Endothelial cell of umbilical vein (primary cell): ENCODE data around the gene MED27. TPM values are rescaled to one million over a fixed set of nuclear protein-coding genes. Genes with fewer than 3 reads are reported as not detected.

Experiments used
- BruUV-seq: library from RNA; stranded (reverse); fragments of 400-500 nt; replicated peaks from 2 replicates; lab custom pipeline; 2021; lab: Mats Ljungman, UMichigan
- CTCF ChIA-PET: fragments of 300-600, 350-600 bp; sonication (Branson Sonifier 250); formaldehyde crosslinking; loops from one replicate; lab custom pipeline; 2021; ENCODE audit warnings: antibody characterized with exemption, inconsistent platforms; lab: Charles Lee
- POLR2A ChIA-PET: fragments of 300-600, 350-600 bp; sonication (Branson Sonifier 250); formaldehyde crosslinking; loops from one replicate; lab custom pipeline; 2021; ENCODE audit warnings: antibody characterized with exemption, inconsistent platforms; lab: Charles Lee
- DNase-seq: peaks from one replicate; pipeline ENCODE4 v3.0.0-alpha.2; 2011; ENCODE audit warnings: low read depth, low spot score
- FAIRE-seq: peaks from 2 replicates; lab custom pipeline; 2011; peaks lifted over from hg19 to GRCh38; lab: Jason Lieb, UNC
- H2AFZ ChIP-seq: 2 replicates; pipeline ENCODE4 v1.6.0; 2012; ENCODE audit warnings: low read depth, low read length, control low read depth, inconsistent platforms
- H3K27ac ChIP-seq: 2 replicates; pipeline ENCODE4 v1.5.1; 2011; ENCODE audit warnings: low read depth, mild to moderate bottlenecking, control low read depth, low read length, moderate library complexity; ENCODE audit not compliant: insufficient read depth
- H3K27me3 ChIP-seq, 2 experiments: 2 replicates each; pipeline versions ENCODE4 v1.6.0 to v1.6.1; 2011; ENCODE audit warnings: low read length in 2 of 2, mixed read lengths in 1 of 2; ENCODE audit not compliant: control insufficient read depth in 2 of 2, insufficient read depth in 2 of 2
- H3K36me3 ChIP-seq, 2 experiments: 2 replicates in 1 of 2; 3 replicates in 1 of 2; pipeline ENCODE4 v1.5.1; 2011; ENCODE audit warnings: low read length in 2 of 2, mild to moderate bottlenecking in 1 of 2, moderate library complexity in 1 of 2; ENCODE audit not compliant: control insufficient read depth in 2 of 2, insufficient read depth in 2 of 2; ENCODE audit errors: extremely low read depth in 1 of 2
- H3K4me1 ChIP-seq: 3 replicates; pipeline ENCODE4 v1.5.1; 2011; ENCODE audit warnings: mild to moderate bottlenecking, low read length; ENCODE audit not compliant: control insufficient read depth, insufficient read depth; ENCODE audit errors: extremely low read depth
- H3K4me2 ChIP-seq: 2 replicates; pipeline ENCODE4 v1.6.1; 2011; ENCODE audit warnings: low read length, control low read depth, mixed read lengths; ENCODE audit not compliant: insufficient read depth
- H3K4me3 ChIP-seq, 3 experiments: fragments of 200-600 bp in 1 of 3; sonication (generic), shearing (Covaris generic) in 1 of 3; replicated peaks in 1 of 3; 2 replicates each; pipeline ENCODE4 v1.5.1; 2011 to 2016; ENCODE audit warnings: control low read depth in 3 of 3, low read length in 3 of 3, mild to moderate bottlenecking in 2 of 3, inconsistent platforms in 1 of 3, low read depth in 1 of 3, moderate library complexity in 1 of 3; ENCODE audit not compliant: insufficient read depth in 1 of 3
- H3K79me2 ChIP-seq: 2 replicates; pipeline ENCODE4 v1.6.0; 2012; ENCODE audit warnings: low read length, inconsistent platforms; ENCODE audit not compliant: control insufficient read depth, insufficient read depth
- H3K9ac ChIP-seq: replicated peaks from 2 replicates; pipeline ENCODE3; 2011; ENCODE audit warnings: low read length, control low read depth; ENCODE audit not compliant: insufficient read depth; ENCODE audit errors: extremely low read depth
- H3K9me1 ChIP-seq: replicated peaks from 3 replicates; pipeline ENCODE4 v1.6.0; 2011; ENCODE audit warnings: mild to moderate bottlenecking, low read length; ENCODE audit not compliant: control insufficient read depth, insufficient read depth; ENCODE audit errors: extremely low read depth
- H3K9me3 ChIP-seq: replicated peaks from 2 replicates; pipeline ENCODE4 v1.5.1; 2012; ENCODE audit warnings: low read length, inconsistent platforms; ENCODE audit not compliant: control insufficient read depth, insufficient read depth
- H4K20me1 ChIP-seq: replicated peaks from 2 replicates; pipeline ENCODE3; 2011; ENCODE audit warnings: mild to moderate bottlenecking, low read length; ENCODE audit not compliant: control insufficient read depth, insufficient read depth; ENCODE audit errors: extremely low read depth
- EZH2 ChIP-seq: IDR thresholded peaks from 2 replicates; pipeline ENCODE4 v1.6.1; 2012; ENCODE audit warnings: borderline replicate concordance, low read depth, mild to moderate bottlenecking, moderate library complexity, low read length, inconsistent platforms; ENCODE audit not compliant: severe bottlenecking
- FOS ChIP-seq: IDR thresholded peaks from 2 replicates; pipeline ENCODE4 v1.6.1; 2011; ENCODE audit warnings: mild to moderate bottlenecking, low read length, moderate library complexity, borderline replicate concordance; ENCODE audit not compliant: insufficient read depth
- GATA2 ChIP-seq: IDR thresholded peaks from 2 replicates; pipeline ENCODE4 v1.7.0; 2011; ENCODE audit warnings: low read depth, mild to moderate bottlenecking, moderate library complexity, mixed read lengths, low read length; ENCODE audit not compliant: insufficient read length, insufficient read depth
- JUN ChIP-seq: IDR thresholded peaks from 2 replicates; pipeline ENCODE4 v1.6.1; 2011; ENCODE audit warnings: borderline replicate concordance, low read depth; ENCODE audit not compliant: insufficient read length, insufficient read depth
- MAX ChIP-seq: IDR thresholded peaks from 2 replicates; pipeline ENCODE4 v1.6.1; 2011; ENCODE audit not compliant: insufficient read depth, insufficient read length
- MYC ChIP-seq: IDR thresholded peaks from one replicate; pipeline ENCODE4 v1.6.1; 2011; ENCODE audit warnings: mild to moderate bottlenecking, low read depth, low read length
- POLR2A ChIP-seq: IDR thresholded peaks from 2 replicates; pipeline ENCODE4 v1.6.1; 2012; ENCODE audit warnings: low read depth, mild to moderate bottlenecking, control low read depth, low read length
- POLR2AphosphoS5 ChIP-seq: IDR thresholded peaks from 2 replicates; pipeline ENCODE4 v1.6.1; 2012; ENCODE audit warnings: low read depth, mild to moderate bottlenecking, control low read depth, low read length, moderate library complexity; ENCODE audit not compliant: insufficient read depth
- dilution Hi-C: fragments of 300-500 bp; cut with MboI; formaldehyde crosslinking; loops from one replicate; pipeline ENCODE4 v1.15.0; 2019; ENCODE audit warnings: low sequenced_read_pairs; ENCODE audit not compliant: extremely low pct_ligation_motif_present
- intact Hi-C: fragments of 100-400 bp; cut with micrococcal nuclease; formaldehyde crosslinking; loops from one replicate; pipeline ENCODE4 v1.10.0; 2022
- polyA plus RNA-seq, 4 experiments: library from polyadenylated mRNA; depleted of rRNA in 3 of 4; stranded (reverse) in 3 of 4; unstranded in 1 of 4; fragments of >200 nt; gene quantifications; 2 replicates each; pipeline versions ENCODE4 v1.2.1 to v1.2.3, GENCODE V29; 2011 to 2012; ENCODE audit warnings: missing spikeins in 1 of 4
- total RNA-seq: library from RNA; stranded (reverse); gene quantifications from 2 replicates; pipeline ENCODE4 v1.2.3, GENCODE V29; 2021
- TF ChIP-seq, protein P1 (sequence below), 2 donors: IDR thresholded peaks; 1 replicate in 1 of 2; 2 replicates in 1 of 2; pipeline ENCODE4 v1.5.1; 2011; ENCODE audit warnings: low read length in 2 of 2, mild to moderate bottlenecking in 2 of 2, moderate library complexity in 2 of 2, control low read depth in 1 of 2, inconsistent platforms in 1 of 2, low read depth in 1 of 2; ENCODE audit not compliant: insufficient read depth in 1 of 2; ENCODE audit errors: extremely low read depth in 1 of 2

Gene MED27
- total and polyA plus RNA-seq, 2 donors (not counting 3 experiments of a cell fraction or from before 2014, with no cell fraction given): 27.9 to 47.8 TPM

DNA sequence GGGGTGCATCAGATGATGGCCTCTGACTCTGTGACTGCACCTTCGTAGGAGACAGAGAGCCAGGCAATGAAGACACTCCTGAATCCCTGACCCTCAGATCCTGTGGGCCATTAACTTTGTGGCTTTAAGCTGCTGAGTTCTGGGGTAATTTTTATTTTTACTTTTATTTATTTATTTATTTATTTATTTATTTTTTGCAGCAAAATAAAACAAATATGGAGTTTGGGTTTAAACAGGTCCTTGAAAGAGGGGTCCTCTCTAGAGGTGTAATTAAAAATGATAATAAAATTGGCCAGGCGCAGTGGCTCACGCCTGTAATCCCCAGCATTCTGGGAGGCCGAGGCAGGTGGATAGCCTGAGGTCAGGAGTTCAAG lies 234.9 kb downstream of the MED27 start:
- FAIRE-seq (no peak), DNase-seq (no peak)
- H4K20me1 ChIP-seq: no peaks in the 10 kb centered on the region
- dilution Hi-C loops: no loop called here
- H3K4me3 ChIP-seq: no peak overlapping the region
- no peak overlapping the region for H3K27ac ChIP-seq
- no peaks in the 10 kb centered on the region for H3K9me1 ChIP-seq
- BruUV-seq: no TSS peak
- H3K9me3 ChIP-seq: no peaks in the 10 kb centered on the region
- intact Hi-C loops: no loop called here
- no peak overlapping the region for H2AFZ ChIP-seq
- ChIA-PET CTCF (no interaction called here), POLR2A (no interaction called here)
- no peaks in the 10 kb centered on the region for H3K36me3 ChIP-seq
- no peak for TF ChIP-seq JUN
- TF ChIP-seq MYC: no peak
- TF ChIP-seq GATA2: no peak
- TF ChIP-seq EZH2: no peak
- no peak for TF ChIP-seq MAX
- TF ChIP-seq POLR2A: no peak
- TF ChIP-seq, protein P1, sequence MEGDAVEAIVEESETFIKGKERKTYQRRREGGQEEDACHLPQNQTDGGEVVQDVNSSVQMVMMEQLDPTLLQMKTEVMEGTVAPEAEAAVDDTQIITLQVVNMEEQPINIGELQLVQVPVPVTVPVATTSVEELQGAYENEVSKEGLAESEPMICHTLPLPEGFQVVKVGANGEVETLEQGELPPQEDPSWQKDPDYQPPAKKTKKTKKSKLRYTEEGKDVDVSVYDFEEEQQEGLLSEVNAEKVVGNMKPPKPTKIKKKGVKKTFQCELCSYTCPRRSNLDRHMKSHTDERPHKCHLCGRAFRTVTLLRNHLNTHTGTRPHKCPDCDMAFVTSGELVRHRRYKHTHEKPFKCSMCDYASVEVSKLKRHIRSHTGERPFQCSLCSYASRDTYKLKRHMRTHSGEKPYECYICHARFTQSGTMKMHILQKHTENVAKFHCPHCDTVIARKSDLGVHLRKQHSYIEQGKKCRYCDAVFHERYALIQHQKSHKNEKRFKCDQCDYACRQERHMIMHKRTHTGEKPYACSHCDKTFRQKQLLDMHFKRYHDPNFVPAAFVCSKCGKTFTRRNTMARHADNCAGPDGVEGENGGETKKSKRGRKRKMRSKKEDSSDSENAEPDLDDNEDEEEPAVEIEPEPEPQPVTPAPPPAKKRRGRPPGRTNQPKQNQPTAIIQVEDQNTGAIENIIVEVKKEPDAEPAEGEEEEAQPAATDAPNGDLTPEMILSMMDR (IDR thresholded peaks at IDR 0.05; ENCODE audit: extremely low read depth in 1 of 2, insufficient read depth in 1 of 2, low read depth in 1 of 2, low read length in 2 of 2): no peak
- no peak for TF ChIP-seq POLR2AphosphoS5
- TF ChIP-seq FOS: no peak
- no peak overlapping the region for H3K9ac ChIP-seq
- no peaks in the 10 kb centered on the region for H3K27me3 ChIP-seq
- H3K4me1 ChIP-seq: no peaks in the 10 kb centered on the region
- H3K79me2 ChIP-seq: no peaks in the 10 kb centered on the region
- H3K4me2 ChIP-seq: no peak overlapping the region
